DOHH2 (cell line): ENCODE data around the gene NOSTRIN.

Experiments used
- CTCF ChIP-seq: fragments of 200-600 bp; sonication (generic); IDR thresholded peaks from one replicate; pipeline ENCODE4 v1.5.1; 2014; ENCODE audit warnings: antibody characterized with exemption, mild to moderate bottlenecking, low read depth, low read length; ENCODE audit not compliant: poor library complexity, severe bottlenecking
- EZH2phosphoT487 ChIP-seq: fragments of 200-600 bp; sonication (generic); IDR thresholded peaks from 2 replicates; pipeline ENCODE4 v1.6.1; 2017; ENCODE audit warnings: borderline replicate concordance, mild to moderate bottlenecking, antibody characterized with exemption, low read length, moderate library complexity, mixed read lengths

DNA sequence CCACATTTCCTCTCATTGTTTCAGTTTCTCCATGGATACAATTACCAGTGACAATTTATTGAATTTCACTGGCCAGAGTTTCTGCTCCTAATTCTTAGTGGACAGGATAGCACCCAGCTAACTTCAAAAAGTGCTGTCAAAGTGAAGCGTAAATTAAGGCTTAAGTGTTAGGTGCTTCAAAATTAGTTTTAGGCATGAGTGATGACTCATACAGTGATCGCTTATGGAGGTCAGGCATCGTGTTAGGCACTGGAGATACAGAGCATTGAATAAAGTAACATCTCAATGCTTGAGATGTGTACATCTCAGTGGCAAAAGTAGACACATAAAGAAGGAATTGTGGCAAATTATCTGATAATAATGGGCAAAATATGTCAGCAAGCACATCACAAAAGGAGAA lies 40.8 kb downstream of the NOSTRIN start:
- no peak for TF ChIP-seq CTCF
- no peak for TF ChIP-seq EZH2phosphoT487
